GM12865 (cell line): Measurements from ENCODE around the gene HTR3A.
"Not testable (repeated sequence)": the region's sequence is repeated elsewhere in the genome, so short reads cannot be mapped to it uniquely, and the experiment has no call there.

Experiments
- DNase-seq: peaks from one replicate; pipeline ENCODE4 v3.0.0; 2010; ENCODE audit warnings: low read depth
- H3K4me3 ChIP-seq: 2 replicates; pipeline ENCODE4 v1.5.1; 2011; ENCODE audit warnings: mild to moderate bottlenecking, low read depth, low read length, control low read depth
- TF ChIP-seq, protein P1 (sequence below): IDR thresholded peaks from 2 replicates; pipeline ENCODE4 v1.5.1; 2011; ENCODE audit warnings: low read length, control low read depth, low read depth, inconsistent platforms; ENCODE audit not compliant: insufficient read depth; ENCODE audit errors: missing control alignments

The HTR3A gene

DNA sequence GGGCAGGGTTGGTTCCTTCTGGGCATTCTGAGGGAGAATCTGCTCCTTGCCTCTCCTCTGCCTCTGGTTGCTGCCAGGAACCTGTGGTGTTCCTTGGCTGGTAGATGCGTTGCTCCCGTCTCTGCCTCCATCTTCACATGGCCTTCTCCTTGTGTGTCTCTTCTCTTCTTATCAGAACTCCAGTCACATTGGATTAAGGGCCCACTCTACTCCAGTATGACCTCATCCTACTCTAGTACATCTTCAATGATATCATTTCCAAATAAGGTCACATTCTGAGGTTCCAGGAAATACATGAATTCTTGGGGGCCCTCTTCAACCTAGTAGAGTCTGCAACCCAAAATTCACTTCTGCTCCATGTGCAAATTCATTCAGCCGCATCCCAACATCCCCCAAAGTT lies 37.0 kb upstream of the HTR3A start:
- no peak for DNase-seq
- TF ChIP-seq, protein P1, sequence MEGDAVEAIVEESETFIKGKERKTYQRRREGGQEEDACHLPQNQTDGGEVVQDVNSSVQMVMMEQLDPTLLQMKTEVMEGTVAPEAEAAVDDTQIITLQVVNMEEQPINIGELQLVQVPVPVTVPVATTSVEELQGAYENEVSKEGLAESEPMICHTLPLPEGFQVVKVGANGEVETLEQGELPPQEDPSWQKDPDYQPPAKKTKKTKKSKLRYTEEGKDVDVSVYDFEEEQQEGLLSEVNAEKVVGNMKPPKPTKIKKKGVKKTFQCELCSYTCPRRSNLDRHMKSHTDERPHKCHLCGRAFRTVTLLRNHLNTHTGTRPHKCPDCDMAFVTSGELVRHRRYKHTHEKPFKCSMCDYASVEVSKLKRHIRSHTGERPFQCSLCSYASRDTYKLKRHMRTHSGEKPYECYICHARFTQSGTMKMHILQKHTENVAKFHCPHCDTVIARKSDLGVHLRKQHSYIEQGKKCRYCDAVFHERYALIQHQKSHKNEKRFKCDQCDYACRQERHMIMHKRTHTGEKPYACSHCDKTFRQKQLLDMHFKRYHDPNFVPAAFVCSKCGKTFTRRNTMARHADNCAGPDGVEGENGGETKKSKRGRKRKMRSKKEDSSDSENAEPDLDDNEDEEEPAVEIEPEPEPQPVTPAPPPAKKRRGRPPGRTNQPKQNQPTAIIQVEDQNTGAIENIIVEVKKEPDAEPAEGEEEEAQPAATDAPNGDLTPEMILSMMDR = no peak
- H3K4me3 ChIP-seq = no peak overlapping the region

- DNase-seq = no peak
- H3K4me3 ChIP-seq = no peak overlapping the region
- TF ChIP-seq, protein P1 = no peak
These were observed 32.7 kb upstream of the HTR3A start for GRCh38 chr11:113942256-113942655.

DNA sequence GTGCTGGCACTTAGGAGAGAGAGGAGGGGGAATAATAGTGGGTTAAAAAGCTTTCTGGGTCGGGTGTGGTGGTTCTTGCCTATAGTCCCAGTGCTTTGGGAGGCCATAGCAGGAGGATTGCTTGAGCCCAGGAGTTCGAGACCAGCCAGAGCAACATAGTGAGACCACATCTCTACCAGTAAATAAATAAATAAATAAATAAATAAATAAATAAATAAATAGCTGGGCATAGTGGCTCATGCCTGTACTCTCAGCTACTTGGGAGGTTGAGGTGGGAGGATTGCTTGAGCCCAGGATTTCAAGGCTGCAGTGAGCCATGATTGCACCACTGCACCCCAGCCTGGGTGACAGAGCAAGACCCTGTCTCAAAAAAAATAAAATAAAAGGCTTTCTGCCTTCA lies 28.7 kb upstream of the HTR3A start:
- not testable (repeated sequence) for DNase-seq, H3K4me3 ChIP-seq

DNA sequence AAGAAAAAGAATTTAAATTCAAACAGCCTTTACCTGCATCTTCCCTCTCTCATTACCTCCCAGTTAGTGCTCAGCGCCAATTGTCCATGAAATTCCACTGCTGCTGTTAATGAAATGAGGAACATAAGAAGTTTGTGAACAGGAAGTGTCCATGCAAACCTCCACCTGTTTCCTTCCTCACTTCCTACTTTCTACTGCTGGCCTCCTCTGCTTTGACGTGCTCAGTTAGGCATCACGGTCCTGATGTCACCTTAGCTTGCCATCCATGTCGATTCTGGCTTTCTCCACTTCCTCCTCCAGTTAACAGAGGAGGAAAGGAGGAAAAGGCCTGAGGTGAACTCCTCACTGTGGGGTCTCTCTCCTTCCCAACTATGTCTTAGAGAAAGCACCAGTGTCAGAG lies 26.9 kb upstream of the HTR3A start:
- no peak for DNase-seq
- TF ChIP-seq, protein P1 = no peak
- H3K4me3 ChIP-seq = no peak overlapping the region

GRCh38 chr11:113949891-113950290 lies 25.0 kb upstream of the HTR3A start:
- no peak overlapping the region for H3K4me3 ChIP-seq
- TF ChIP-seq, protein P1 = no peak
- DNase-seq = no peak

GRCh38 chr11:113951537-113951936 lies 23.4 kb upstream of the HTR3A start:
- TF ChIP-seq, protein P1 = no peak
- DNase-seq = no peak

DNA sequence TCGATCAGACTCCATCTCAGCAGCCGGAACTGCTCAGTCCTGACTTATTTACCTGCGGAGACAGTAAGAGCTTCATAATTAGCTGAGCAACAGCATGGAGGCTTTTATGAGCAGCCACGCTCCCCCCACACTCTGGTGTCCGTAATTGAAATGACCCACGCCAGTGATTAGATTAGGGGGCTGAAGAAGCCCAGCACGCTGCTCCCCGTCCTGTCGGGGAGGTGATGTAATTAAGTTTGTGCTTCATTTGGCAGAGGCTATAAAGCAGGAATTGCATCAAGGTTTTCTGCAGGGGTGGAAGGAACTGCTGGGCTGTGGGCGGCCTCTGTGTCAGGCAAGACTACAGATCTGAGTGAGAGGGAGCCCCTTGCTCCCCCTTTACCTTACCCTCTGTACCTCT lies 22.8 kb upstream of the HTR3A start:
- H3K4me3 ChIP-seq = no peak overlapping the region
- TF ChIP-seq, protein P1 = no peak
- no peak for DNase-seq

More at GRCh38 chr11:113951537-113951936, 23.4 kb upstream of the HTR3A start:
- no peak overlapping the region for H3K4me3 ChIP-seq

DNA sequence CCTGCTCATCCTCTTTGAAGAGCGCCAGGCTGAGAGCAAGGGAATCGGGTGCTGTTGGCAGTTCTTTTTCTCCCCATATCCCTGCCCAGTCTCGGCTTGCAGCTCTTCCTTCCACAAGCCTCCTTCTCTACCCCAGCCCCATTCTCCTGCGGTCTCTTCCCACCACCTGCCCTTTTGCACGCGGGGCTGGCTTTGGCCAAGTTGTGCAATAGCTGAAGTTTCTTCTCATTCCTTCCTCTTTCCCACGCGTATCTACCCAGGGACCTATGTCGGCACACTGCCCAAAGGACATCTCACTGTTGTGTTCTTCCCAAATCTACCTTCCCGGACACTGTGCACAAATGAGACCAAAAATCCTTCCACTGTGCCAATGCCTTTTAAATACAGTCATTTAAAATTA lies 22.3 kb upstream of the HTR3A start:
- DNase-seq = no peak
- no peak overlapping the region for H3K4me3 ChIP-seq
- TF ChIP-seq, protein P1 = no peak
